Measurements from ENCODE around the gene KCNS1.
"Not testable (repeated sequence)": the region's sequence is repeated elsewhere in the genome, so short reads cannot be mapped to it uniquely, and the experiment has no call there.

Gene KCNS1

DNA sequence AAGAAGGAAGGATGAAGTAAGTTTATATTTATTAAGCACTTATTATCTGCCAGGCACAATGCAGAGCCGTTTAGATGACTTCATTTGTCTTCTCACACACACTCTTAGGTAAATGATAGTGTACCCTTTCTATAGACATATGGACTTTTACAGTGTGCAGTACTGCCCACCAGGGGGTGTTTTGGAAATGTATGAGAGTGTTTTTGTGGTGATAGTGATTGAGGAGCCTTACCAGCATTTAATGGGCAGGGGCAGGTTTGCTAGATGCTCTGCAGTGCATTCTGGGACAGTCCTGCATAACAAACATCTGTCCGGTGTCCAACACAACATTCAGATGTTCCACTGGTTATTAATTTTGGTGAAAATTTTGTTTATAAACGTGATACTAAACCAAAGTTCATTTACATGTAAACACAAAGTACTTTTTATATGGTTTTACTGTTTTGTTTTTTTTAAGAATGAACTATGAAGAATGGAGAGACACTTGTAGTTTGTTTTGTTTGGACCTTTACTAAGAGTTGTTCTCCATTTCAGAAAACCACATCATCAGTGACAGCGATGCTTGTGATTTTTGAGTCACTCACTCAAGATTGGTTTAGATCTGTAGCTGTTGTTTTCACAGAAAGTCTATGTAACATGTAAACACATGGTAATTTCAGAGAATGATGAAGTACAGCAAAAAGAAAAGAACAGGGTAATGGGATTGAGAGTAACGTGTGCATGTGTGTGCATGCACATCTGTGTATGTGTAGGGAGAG, 19.9 kb downstream of the KCNS1 start:
- DNase-seq (ENCODE audit: low read depth in 3 of 3), result no peak

DNA sequence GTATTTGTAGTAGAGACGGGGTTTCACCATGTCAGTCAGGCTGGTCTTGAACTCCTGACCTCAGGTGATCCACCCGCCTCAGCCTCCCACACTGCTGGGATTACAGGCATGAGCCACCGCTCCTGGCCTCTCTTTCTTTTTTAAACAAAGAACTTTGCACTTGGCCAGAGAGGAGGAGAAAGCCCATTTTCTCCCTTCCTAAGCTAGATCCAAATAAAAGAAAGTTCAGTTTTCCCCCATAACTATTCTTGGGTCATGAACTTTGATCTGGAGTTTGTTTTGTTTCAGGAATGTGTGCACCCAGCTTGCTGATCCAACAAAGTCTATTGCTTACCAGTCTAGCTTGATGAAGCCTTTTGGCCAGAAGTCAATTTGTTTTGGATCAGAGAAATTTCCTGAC, 23.4 kb downstream of the KCNS1 start:
- DNase-seq (ENCODE audit: low read depth in 3 of 3), result no peak

DNA sequence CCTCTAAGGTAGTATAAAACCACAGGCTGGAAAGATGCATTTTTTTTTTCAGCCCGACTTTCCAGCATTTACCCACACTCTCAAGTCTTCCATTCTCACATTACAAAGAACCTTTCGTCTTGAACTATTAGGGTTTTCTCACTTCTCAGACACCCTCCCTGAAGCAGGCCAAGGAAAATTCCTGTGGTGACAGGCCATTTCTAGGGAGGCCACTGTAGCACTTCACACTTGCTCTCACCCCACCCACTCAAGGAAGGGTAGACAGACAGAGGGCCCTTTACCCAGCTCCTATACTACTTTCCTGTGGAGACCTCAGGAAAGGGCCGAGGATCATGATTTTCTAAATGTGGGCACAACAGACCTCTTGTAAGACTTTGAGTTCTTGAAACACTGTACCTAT, 27.7 kb downstream of the KCNS1 start:
- DNase-seq (ENCODE audit: low read depth in 3 of 3), result no peak

DNA sequence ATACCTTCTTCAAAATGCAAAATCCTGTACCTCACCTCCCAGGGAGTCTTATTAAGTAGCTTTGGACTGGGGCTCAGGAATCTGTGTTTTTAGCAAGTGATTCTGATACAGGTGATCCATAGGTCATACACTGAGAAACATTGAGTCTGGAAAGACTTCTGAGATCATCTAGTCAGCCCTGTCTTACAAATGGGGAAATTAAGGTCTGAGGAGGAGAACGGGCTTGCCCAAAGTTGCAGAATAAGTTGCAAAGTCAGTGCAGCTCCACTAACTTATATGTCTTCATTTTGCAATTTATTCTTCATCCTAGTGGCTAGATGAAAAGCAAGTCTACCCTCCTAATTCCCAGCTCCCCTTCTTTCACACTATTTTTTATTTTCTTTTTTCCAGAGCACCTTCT, 28.9 kb downstream of the KCNS1 start:
- no peak for DNase-seq (ENCODE audit: low read depth in 3 of 3)

DNA sequence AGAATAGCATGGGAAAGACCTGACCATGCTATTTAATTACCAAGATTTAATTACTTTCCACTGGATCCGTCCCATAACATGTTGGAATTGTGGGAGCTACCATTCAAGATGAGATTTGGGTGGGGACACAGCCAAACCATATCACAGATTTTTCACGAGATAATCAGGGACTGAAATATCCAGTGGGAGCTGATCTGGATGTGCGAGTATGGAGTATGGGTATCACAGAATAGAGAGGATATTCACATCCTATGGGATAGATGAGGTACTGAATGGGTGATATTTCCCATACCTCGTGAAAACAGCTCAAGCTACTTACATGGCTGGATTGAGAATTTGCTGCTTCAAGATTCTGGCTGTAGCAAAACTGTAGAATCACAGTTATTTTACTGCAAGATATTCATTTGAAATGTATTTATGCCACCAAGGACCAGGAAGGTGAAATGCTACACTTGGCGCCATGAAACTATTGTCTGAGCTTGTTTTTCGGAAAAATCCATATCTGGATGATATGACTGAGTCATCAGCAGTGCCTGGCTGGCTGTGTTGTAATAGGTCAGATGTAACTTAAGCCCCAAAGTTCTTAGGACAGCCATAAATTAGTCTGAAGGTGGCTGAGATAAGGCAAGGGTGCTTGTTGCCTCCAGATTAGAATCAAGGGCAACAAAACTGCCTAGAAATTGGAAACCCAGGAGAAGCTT, 29.8 kb downstream of the KCNS1 start:
- no peak for DNase-seq (ENCODE audit: low read depth in 3 of 3)

DNA sequence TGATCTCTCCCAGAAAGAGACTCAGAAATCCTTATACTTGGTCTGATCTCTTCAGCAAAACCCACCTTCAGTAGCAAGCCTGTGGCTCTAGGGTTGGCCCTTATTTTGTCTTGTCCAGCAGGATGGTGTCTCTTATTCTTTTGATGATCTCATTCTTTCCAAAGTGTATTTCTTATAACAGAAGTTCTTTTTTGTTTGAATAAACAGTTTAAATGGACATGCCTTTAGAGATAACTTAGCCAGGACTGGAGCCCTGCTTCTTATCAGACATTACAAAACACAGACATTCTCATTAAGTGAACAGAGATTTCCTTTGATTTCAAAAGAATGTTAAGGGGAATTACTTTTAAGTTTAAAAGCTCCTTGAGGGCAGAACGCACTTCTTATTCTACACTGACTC, 31.7 kb downstream of the KCNS1 start:
- DNase-seq (ENCODE audit: low read depth in 3 of 3), result no peak

DNA sequence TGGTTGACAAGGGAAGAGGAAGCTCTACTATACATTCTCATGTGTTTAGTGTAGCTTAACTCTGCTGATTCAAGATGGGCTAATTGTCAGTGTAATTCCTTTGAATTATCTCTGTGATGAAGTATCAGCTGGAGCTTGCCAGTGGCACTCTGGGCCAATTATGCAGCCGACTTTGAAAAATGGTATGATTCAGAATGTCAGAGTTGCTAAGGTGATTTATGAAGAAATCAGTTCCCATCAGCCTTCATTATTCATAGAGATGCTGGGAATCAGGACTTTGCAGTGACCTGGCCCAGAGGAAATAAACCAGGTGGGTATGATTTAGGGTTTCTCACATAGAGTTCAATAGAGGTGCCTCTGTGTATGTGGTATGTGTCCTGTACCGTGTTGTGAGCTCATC, 33.4 kb downstream of the KCNS1 start:
- no peak for DNase-seq (ENCODE audit: low read depth in 3 of 3)

DNA sequence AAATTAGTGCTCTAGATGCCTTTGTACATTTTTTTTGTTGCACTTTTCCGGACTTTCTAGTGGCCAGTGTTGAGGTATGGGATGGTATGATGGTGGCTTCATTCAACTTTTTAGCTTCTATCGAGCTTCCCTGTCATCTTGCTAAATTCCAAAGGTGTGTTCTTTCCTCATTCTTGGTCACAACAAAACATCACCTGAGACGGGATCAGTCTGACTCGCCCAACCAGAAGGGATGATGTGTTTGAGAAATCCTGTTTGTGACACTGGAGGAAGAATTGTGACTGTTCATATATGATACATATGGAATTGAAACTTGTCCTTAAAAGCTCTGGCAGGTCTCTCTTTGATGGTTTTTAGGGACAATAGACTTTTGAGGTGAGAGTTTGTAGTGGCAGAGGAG, 33.8 kb downstream of the KCNS1 start:
- no peak for DNase-seq (ENCODE audit: low read depth in 3 of 3)

DNA sequence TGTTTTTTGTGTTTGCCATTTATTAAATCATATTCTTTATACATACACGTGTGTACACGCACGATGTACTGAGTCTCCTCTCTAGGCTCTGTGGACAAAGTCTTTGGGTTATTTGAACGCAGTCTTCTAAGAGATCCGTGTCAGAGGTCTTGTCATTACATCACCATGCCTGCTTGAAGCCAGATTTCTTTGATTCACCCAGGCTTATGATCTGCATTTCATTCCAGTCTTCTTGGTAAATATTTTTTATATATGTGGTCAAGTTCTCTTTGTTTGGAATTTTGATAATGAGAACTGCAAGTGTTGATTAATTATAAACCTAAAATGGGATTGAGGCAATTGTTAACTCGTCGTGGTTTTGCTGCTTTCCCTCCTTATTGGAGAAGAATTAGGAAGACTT, 34.6 kb downstream of the KCNS1 start:
- DNase-seq (ENCODE audit: low read depth in 3 of 3), result no peak

DNA sequence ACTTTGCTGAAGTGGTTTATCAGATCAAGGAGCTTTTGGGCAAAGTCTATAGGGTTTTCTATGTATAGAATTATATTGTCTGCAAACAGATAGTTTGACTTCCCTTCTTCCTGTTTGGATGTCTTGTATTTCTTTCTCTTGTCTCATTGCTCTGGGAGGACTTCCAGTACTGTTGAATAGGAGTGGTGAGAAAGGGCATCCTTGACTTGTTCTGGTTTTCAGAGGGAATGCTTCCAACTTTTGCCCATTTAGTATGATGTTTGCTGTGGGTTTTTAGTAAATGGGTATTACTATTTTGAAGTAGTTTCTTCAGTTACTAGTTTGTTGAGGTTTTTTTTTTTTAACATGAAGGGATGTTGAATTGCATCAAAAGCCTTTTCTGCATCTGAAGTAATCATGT, 36.1 kb downstream of the KCNS1 start:
- DNase-seq (ENCODE audit: low read depth in 3 of 3), result no peak

DNA sequence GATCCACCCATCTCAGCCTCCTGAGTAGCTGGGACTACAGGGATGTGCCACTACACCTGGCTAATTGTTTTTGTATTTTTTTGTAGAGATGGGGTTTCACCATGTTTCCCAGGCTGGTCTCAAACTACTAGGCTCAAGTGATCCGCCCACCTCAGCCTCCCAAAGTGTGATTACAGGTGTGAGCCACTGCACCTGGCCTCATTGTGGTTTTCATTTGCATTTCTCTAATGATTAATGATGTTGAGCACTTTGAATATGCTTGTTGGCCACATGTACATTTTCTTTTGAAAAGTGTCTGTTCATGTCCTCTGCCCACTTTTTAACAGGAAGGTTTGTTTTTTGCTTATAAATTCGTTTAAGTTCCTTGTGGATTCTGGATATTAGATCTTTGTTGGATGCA, 37.8 kb downstream of the KCNS1 start:
- not testable (repeated sequence) for DNase-seq (ENCODE audit: low read depth in 3 of 3)

DNA sequence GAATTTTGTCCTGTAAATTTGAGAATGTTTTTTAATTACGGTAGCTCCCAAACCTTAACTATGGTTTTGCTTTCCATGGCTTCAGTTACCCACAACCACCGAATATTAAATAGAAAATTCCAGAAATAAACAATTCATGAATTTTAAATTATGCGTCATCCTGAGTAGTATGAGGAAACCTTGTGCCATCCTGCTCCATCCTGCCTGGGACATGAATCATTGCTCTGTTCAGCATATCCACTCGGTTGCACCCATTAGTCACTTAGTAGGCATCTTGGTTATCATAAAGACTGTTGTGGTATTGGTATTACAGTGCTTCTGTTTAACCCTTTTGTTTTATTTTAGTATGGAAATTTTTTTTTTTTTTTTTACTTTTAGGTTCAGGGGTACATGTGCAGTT, 39.7 kb downstream of the KCNS1 start:
- DNase-seq (ENCODE audit: low read depth in 3 of 3), result no peak

DNA sequence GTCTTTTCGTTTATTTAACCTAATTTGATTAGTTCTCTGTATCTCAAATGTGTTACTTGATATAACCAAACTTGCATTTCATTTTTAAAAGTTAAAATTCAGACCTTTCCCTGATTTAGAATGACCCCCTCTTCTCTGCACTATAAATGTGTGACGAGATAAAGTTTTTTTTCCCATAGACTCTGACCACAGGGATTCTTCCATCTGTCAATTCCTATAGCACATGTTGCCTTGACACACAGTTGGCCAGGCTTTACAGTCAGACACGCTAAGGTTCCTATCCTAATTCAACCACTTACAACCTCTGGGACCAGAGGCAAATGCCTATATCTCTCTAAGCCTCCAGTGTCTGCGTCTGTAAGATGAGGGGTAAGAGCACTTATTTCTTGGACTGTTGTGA, 40.6 kb downstream of the KCNS1 start:
- no peak for DNase-seq (ENCODE audit: low read depth in 3 of 3)

DNA sequence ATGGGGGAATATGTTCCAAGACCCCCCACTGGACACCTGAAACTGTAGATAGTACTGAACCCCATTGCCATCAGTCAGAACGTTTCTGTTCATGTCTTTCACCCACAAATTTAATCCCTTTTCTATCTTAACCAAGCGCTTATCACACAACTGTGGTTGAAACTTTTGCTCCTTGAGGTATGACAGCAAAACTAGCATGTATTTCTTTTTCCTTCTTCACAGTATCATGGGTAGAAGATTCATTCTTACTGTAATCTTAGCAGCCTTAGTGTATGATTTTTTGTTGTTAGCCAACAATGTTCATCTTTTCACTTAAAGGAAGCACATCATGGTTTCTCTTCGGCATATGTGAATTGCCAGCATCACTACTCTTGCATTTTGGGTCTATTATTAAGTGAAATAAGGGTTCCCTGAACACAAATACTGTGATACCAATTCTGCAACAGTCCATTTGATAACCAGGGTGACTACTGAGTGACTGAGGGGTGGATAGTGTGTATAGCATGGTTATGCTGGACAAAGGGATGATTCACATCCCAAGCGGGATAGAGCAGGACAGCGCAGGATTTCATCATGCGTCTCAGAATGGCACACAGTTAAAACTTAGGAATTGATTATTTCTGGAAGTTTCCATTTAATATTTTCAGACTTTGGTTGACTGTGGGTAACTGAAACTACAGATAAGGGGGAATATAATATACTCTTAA, 41.8 kb downstream of the KCNS1 start:
- no peak for DNase-seq (ENCODE audit: low read depth in 3 of 3)

DNA sequence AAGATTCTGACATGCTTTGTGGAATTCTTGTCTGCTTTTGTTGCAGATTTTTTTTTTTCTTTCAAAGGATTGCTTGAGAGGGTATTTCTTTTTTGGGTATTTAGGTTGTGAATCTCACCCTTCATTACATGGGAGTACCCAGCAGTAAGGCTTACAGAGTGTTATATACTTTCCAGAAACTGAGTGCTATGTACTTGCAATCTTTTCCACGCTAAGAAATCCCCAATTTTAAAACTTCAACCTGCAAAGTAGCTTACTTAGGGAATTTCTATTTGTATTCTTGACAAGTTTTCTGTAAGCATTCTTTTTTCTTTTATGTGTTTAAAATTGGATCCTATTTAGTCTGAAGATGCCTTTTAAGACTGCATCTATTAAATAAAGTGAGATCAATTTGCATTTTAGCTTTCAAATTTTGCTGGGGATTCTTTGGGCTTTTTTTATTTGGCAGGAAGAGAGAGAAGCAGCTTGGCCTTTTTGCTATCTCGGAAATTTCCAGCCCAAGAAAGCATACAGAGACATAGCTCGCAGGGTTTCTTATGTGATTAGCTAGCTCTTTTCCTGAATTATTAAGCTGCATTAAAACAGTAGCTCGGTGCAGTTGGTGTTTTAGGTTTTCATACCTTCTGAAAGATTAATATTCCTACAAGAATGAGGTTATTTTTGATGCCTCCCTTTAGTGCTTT, 42.6 kb downstream of the KCNS1 start:
- no peak for DNase-seq (ENCODE audit: low read depth in 3 of 3)

DNA sequence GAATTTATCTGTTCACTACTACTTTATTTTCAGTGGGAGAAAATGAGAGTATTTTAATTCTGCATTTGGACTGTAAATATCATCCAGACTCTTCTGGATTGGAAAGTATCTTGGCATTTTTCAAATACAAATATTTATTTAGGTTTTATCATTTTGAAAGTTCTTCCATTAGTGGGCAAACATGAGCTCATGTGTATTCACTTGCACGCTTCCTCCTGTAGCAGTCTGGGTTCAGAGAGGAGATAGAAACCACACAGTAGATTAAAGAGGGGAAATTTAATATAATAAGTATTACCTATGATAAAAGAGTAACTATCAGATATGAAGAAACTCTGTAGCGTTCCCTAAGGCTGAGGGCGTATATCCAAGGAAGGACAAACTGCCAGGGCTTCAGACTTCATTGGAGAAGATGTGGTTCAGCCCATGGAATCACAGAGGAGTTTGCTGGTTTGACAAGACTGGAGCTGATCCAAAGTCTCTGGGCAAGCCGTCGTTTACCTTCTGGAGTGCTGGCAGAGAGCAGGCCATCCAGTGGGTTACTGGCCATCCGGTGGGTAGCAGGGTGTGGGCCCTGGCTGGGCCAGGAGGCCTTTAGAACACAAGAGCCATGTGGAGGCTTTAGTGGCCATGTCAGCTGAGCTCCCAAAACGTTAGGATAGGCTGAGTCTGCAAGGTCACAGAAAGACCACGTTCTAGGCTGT, 44.3 kb downstream of the KCNS1 start:
- no peak for DNase-seq (ENCODE audit: low read depth in 3 of 3)

DNA sequence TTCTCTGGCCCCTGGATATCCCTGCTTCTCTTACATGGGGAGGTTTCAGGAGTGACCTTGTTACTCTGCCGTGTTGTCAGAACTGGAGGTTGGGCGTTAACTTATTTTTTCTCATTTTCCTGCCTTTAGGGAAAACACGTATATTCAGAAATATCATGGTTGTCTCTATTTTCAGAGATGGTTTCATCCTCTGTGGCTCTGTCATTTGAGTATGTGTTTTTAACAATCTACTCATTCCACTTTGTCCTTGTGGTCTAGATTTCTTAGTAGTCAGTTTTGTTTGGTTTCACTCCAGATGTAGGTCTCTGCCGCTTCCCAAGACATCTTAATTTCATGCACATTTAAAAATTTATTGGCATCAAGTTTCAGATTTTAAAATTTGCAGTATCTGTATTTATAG, 45.9 kb downstream of the KCNS1 start:
- DNase-seq (ENCODE audit: low read depth in 3 of 3), result no peak

DNA sequence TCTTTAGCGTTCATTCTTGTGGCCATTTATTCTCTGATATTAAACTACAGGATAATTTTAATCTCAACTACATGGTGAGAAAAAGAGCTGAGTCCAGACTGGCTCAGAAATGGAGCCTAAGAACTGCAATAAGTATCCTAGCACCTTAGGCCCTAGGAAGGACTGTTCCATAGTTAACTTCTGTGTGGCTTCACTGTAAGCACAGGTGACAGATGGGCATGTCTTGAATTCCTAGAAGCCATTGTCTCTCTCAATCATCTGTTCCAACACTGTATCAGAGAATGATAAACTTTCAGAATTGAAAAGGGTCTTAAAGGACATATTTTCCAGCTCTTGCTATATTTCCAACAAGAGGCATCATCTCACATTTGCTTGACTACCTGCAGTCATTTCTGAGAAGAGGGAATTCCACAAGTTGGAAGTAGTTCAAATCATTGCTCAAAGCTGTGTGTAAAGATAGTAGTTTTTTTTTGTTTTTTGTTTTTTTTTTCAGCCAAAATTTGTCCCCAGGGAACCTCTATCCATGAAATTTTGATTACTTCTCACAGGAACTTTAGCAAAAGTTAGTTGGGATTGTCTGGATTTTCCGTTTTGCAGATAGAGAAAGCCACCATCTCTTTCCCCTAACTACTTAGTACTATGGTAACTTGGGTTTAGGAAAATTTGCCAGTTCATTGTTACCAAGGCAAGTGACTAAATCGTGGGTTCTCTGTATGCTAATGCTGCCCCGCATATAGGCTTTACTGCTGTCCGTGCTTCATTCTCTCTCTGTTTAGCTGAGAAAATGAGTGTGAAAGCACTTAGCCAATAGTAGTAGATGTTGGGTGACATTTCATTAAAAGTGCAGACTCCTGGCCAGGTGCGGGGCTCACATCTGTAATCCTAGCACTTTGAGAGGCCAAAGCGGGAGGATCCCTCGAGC, 47.2 kb downstream of the KCNS1 start:
- no peak for DNase-seq (ENCODE audit: low read depth in 3 of 3)

DNA sequence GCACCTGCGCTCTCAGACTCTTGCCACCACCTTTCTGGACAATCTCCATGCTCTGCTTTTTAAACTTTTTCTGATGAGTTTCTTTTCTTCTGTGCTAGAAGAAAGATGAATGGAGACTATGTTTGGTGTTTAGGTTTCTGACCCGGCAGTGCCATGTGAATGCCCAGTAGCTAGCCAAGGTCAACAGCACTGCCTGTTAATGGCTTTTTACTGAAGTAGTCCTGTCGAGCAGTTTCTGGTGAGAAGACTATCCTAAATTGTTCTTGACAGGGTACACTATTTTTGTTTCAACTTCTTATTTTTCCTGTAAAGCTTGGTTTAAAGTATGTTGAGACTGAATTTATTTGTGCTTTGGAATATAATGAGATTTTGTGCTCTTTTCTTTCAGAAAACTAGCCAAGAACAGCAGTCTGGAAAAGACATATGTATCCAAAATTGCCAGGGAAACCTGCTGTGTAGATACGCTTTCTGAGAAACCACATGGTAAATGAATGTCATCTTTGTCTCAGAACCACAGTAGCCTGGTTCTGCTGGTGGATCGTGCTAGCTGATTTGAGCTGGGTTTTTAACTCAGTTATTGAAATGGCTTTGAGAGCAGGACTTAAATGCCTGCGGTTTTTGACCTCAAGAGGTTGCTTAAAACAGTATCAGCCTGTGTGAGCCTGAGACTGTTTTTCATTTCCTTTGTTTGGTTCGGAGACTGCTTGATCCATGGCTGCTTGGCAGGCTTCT, 48.1 kb downstream of the KCNS1 start:
- no peak for DNase-seq (ENCODE audit: low read depth in 3 of 3)

Data from stimulated activated CD4-positive, alpha-beta T cell treated with anti-CD3 and anti-CD28 coated beads, TNF-alpha, amount 100 ng/mL, for 4 hours (primary cell).